OCI-M2 (cell line): Measurements from ENCODE around the gene RPS5.
"Not testable (repeated sequence)": the region's sequence is repeated elsewhere in the genome, so short reads cannot be mapped to it uniquely, and the experiment has no call there.

Source experiments
- DNase-seq: peaks from one replicate; lab custom pipeline; 2025; ENCODE audit not compliant: unreplicated experiment; lab: John Stamatoyannopoulos, UW

Gene RPS5

GRCh38 chr19:58356766-58357480, 30.1 kb upstream of the RPS5 start:
- no peak for DNase-seq

GRCh38 chr19:58357481-58358145, 29.5 kb upstream of the RPS5 start:
- DNase-seq: no peak

GRCh38 chr19:58361900-58362271, 25.2 kb upstream of the RPS5 start:
- no peak for DNase-seq

GRCh38 chr19:58362272-58362994, 24.6 kb upstream of the RPS5 start, which contains the start of gene ZNF497:
TSS of gene ZNF497 (minus strand) at chr19:58362751. CDS start at chr19:58357635, 5,116 bp downstream.
- peak; percentile 95 for DNase-seq

DNA sequence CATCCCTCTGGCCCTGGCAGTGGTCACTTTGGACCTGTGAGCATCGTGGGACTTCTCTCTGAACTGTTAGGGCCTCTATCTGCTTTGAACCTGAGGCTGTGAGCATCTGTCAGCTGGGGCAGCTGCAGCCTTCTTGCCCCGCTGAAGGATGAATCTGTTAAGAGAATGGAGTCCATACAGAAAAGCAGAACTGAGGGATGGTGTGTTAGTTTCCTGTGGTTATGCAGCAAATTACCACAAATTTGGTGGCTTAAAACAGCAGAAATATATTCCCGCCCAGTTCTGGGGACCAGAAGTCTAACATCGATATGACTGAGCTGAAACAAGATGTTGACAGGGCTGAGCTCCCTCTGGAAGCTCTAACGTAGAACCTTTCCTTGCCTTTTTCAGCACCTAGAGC, 22.9 kb upstream of the RPS5 start:
- no peak for DNase-seq

DNA sequence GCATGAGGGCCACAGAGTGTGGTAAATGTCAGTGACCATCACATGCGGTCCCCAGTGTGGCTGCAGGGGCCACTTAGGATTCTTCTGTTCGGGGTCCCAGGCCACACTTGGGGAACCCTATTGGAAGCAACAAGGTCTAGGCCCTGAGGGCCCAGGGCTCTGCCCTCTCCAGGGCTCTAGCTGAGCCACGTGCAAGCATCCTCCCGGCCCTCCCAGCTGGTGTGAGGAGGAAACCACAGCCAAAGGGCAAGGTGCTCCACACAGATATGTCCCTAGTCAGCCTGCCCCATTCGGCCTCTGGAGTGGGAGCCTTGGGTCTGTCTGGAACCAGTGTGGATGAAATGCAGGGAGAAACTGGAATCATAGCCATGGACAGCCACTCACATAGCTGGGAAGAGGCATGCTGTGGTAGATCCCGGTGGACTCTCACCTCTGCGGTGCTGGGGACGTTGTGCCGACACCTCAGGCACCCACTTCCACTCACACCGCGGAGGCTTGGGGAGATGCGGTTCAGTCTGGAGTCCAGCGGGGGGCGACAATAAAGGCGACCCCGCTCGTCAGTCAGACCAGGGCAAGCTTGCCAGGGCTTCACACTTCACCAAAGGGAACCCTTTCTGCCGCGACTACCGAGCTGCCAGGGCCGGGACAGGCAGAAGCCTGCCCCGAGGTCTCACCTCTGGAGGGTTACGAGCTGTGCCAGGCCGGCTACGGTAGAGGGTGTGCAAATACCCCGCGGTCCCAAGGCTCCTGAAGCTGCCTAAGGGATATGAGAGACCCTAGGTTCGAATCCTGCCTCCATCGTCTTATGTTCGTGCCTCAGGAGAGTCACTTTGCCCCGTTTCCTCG, 20.3 kb upstream of the RPS5 start:
- DNase-seq: no peak

DNA sequence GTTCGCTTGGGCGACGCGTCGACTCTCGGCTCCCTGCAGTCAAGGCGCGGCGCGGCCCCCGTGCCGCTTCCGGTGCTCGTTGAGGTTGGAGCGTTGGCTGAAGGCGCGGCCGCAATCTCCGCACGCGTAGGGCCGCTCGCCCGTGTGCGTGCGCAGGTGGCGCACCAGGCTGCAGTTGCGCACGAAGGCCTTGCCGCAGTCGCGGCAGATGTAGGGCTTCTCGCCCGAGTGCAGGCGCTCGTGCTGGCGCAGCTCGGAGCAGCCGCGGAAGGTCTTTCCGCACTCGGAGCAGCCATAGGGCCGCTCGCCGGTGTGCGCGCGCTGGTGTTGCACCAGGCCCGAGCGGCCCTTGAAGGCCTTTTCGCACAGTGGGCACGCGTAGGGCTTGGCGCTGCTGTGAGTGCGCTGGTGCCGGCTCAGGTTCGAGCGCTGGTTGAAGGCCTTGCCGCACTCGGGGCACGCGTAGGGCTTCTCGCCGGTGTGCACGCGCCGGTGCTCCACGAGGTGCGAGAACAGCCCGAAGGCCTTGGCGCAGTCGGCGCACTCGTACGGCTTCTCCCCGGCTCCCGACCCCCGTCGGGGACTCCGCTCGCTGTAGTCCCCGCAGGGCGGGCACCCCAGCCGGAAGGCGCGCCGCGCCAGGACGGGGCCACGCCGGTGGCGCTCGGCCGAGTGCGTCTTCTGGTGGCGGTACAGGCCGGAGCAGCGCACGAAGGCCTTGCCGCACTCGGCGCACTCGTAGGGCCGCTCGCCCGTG, 19.2 kb upstream of the RPS5 start:
- no peak for DNase-seq

DNA sequence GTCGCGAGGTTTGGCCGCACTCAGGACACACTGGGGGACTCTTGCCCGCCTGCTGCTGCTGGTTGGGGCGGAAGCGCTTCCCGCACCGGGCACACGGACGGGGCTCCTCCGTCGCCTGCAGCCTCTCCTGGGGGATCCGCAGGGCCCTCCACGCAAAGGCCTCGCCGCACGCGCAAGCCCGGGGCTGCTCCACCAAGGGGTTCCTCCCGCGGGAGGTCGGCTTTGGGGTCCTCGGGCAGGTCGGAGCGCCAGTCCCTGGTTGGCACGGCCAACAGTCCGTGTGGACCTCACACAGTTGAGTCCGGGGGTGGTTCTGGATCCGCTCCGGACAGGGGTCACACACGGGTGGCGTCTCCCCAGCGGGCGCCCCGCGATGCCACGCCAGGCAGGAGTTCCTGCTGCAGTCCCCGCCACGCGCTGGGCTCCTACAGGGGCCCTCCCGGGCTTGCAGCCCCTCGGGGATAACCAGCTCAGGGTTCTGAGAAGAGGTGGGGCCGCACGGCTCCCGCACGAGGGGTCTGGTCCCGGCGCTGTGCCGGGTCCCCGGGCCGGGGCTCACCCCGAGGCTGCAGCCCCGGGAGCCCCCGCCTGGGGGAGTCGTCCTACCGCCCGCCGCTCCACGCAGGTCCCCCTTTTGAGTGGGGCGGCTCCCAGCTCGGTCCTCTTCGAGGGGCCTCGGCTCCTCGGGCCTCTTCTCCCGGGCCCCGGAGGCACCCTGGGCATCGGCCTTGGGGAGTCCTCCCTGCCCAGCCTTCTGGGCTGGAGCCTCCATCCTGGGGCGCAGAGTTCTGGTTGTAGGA, 18.3 kb upstream of the RPS5 start:
- DNase-seq: no peak

DNA sequence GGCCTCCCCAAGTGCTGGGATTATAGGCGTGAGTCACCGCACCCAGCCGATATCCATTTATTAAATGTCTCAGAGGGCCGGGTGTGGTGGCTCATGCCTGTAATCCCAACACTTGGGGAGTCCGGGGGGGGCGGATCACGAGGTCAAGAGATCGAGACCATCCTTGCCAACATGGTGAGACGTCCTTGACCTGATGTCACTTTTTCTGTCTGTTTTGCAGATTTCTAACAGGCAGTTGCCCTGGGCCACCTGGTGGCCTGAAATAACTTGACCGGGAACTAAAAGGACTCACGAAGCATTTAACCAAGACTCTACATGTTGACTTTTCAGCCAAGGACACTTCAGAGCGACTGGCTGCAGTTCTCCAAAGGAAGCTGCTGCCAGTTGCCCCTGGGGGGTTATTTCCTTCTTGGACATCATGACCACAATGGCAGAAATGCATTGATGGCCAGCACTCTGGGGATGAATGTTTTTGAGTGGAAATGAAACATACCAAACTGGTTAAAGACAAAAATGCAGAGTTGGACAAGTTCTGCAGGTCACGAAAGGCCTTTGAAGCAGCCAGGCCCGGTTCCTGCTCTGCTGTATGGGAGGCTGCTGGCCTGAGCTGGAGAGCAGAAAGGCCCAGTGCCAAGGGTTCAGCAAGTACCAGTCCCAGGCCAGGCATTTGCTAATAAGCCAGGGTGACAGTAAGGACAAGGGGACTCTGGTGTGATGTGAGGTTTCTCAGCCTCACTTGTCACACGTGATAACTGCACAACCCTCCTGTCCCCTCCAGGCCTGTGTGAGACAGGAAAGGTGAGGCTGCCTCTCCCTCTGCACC, 14.5 kb upstream of the RPS5 start:
- DNase-seq: no peak

GRCh38 chr19:58374200-58374599, 12.9 kb upstream of the RPS5 start:
- DNase-seq: no peak

GRCh38 chr19:58376724-58377123, 10.3 kb upstream of the RPS5 start:
- DNase-seq: not testable (repeated sequence)

- no peak for DNase-seq
Observed at GRCh38 chr19:58379246-58379645, 7.8 kb upstream of the RPS5 start.

GRCh38 chr19:58380037-58380661, 6.9 kb upstream of the RPS5 start:
- no peak for DNase-seq

- peak; percentile 96 for DNase-seq
Observed at GRCh38 chr19:58380662-58381459, 6.2 kb upstream of the RPS5 start, which contains the start of gene ZNF837. TSS of gene ZNF837 (minus strand) at chr19:58381030. CDS start at chr19:58369332, 11,698 bp downstream.

- DNase-seq: no peak
Observed at GRCh38 chr19:58381460-58382212, 5.4 kb upstream of the RPS5 start.

DNA sequence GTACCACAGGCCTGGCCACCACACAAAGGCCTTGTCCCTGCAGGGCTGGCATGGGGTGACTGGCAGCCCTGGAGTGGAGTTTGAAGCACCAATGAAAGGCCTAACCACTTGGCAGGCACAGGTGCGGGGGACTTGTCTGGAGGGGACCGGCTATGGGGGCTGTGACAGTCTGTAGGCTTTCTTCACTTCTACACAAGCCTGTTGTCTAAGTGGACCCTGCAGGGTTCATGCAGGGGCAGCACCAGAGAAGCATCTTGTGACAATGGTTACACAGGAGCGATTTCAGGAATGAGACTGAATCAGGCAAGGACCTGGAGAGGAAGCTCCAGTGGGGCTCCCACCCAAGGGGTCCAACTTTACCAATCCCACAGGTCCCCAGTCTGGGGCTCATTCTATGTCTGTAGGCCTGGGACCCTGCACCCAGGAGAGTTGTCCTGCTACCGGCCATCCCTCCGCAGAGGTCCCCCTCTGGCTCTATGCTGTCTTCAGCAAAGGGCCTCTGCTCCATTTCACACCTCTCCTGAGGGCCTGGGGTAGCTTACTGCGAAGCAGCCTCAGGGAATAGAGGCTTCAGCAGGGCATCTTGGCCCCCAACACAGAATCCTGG, 4.0 kb upstream of the RPS5 start:
- DNase-seq: no peak
